Measurements from ENCODE around the gene ZRANB2.

Gene ZRANB2

GRCh38 chr1:71072273-71072672 is 8.6 kb downstream of the ZRANB2 start:
- no peak for DNase-seq (ENCODE audit: low read depth)
- H3K4me3 ChIP-seq (ENCODE audit: low read depth, low read length) = no peak overlapping the region
- no peak for TF ChIP-seq CTCF (IDR thresholded peaks at IDR 0.05; ENCODE audit: insufficient read depth, low read depth, low read length, missing control alignments)

GRCh38 chr1:71071720-71072119 is 9.1 kb downstream of the ZRANB2 start:
- no peak for TF ChIP-seq CTCF (IDR thresholded peaks at IDR 0.05; ENCODE audit: insufficient read depth, low read depth, low read length, missing control alignments)
- no peak for DNase-seq (ENCODE audit: low read depth)
- no peak overlapping the region for H3K4me3 ChIP-seq (ENCODE audit: low read depth, low read length)

- no peak overlapping the region for H3K4me3 ChIP-seq (ENCODE audit: low read depth, low read length)
- no peak for TF ChIP-seq CTCF (IDR thresholded peaks at IDR 0.05; ENCODE audit: insufficient read depth, low read depth, low read length, missing control alignments)
- peak; percentile 38 for DNase-seq (ENCODE audit: low read depth)
These were observed 12.3 kb downstream of the ZRANB2 start for GRCh38 chr1:71068325-71069240.

GRCh38 chr1:71054791-71055190 is 26.0 kb downstream of the ZRANB2 start:
- H3K4me3 ChIP-seq (ENCODE audit: low read depth, low read length) = no peak overlapping the region
- DNase-seq (ENCODE audit: low read depth) = no peak
- no peak for TF ChIP-seq CTCF (IDR thresholded peaks at IDR 0.05; ENCODE audit: insufficient read depth, low read depth, low read length, missing control alignments)

- TF ChIP-seq CTCF (IDR thresholded peaks at IDR 0.05; ENCODE audit: insufficient read depth, low read depth, low read length, missing control alignments) = no peak
- no peak overlapping the region for H3K4me3 ChIP-seq (ENCODE audit: low read depth, low read length)
- DNase-seq (ENCODE audit: low read depth) = peak; percentile 13
These were observed 26.5 kb downstream of the ZRANB2 start for GRCh38 chr1:71054281-71054731.

GRCh38 chr1:71053758-71054157 is 27.1 kb downstream of the ZRANB2 start:
- peak; percentile 16 for DNase-seq (ENCODE audit: low read depth)
- no peak for TF ChIP-seq CTCF (IDR thresholded peaks at IDR 0.05; ENCODE audit: insufficient read depth, low read depth, low read length, missing control alignments)
- H3K4me3 ChIP-seq (ENCODE audit: low read depth, low read length) = no peak overlapping the region

Measured in GM12865 (cell line).